ENCODE results near the gene ATP5MK.

GRCh38 chr10:103353281-103353680, 43.0 kb downstream of the ATP5MK start:
- TF ChIP-seq, protein P1, sequence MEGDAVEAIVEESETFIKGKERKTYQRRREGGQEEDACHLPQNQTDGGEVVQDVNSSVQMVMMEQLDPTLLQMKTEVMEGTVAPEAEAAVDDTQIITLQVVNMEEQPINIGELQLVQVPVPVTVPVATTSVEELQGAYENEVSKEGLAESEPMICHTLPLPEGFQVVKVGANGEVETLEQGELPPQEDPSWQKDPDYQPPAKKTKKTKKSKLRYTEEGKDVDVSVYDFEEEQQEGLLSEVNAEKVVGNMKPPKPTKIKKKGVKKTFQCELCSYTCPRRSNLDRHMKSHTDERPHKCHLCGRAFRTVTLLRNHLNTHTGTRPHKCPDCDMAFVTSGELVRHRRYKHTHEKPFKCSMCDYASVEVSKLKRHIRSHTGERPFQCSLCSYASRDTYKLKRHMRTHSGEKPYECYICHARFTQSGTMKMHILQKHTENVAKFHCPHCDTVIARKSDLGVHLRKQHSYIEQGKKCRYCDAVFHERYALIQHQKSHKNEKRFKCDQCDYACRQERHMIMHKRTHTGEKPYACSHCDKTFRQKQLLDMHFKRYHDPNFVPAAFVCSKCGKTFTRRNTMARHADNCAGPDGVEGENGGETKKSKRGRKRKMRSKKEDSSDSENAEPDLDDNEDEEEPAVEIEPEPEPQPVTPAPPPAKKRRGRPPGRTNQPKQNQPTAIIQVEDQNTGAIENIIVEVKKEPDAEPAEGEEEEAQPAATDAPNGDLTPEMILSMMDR (IDR thresholded peaks at IDR 0.05), result no peak
- TF ChIP-seq POLR2A (IDR thresholded peaks at IDR 0.05), result no peak

Measured in thyroid gland (tissue), 4 donors.